Measurements from ENCODE around the gene OR5K1.

Gene OR5K1

DNA sequence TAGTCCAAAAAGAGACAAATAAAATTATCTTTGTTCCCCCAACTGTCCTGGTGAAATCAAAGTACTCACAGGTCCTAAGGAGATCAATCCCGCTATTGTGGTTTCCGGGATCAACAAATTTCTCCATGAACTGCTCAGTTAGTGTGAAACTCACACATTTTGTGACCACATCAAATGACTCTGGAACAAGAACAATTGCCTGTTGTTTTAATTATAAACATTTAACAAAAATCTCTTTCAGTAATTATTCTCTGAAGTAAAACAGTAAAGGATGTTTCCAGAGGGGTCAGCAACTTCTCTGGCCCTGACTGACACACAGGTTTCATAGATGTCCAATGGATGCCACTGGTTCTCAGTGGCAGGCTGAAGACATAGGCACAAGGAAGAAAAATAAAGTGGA, 55.8 kb downstream of the OR5K1 start:
- no peak for FAIRE-seq

DNA sequence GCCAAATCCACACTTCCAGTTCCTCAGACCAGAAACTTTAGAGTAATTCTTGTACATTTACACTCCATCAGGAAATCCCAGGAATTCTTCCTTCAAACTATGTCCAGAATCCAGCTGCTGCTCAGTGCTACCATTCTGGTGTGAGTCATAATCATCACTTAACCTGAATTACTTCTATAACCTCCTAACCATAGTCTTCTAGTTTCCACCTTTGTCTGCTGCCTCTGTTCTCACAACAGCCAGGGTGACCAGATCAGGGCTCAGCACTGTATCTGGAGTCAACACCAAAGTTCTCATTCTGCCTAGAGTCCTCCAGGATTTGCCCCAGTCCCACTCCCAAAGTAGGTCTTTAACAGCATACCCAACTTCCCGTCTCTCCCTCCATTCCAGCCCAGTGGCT, 56.4 kb downstream of the OR5K1 start:
- FAIRE-seq, result no peak

DNA sequence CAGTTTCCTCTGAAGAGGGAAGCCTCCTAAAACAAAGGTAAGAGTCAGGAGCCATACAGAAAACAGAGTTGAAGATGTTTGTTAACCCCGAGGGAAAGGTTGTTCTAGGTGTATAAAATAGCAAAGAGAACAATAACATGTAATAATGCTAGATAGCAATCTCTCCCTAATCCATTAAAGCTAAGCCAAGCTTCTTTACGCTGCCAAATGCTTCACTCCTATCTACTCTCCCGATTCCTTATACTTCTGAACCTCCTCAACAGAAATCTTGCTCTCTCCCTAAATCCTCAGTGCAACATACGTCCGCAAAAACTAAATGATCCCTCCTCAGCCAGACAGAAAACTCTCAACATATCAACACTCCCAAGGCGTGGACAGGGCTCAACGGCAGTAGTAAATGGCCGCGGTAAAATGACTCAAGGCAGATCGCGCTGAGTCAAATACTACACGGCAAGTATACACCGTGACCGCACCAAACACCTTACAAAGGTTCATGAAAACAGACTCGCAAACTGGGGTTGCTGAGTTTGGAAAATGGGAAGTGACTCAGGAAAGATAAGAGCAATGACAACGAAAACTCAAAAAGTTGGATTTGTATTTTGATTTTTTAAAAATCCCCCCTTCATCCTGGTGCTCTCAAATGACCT, 59.0 kb downstream of the OR5K1 start:
- FAIRE-seq, result peak; percentile 41

Data from islet of Langerhans (tissue), 1 donor.